MM.1S (cell line): ENCODE results near the gene ADAMTS19.

Experiments used
- CTCF ChIP-seq: fragments of 300-600 bp; sonication (generic); IDR thresholded peaks from 2 replicates; pipeline ENCODE4 v1.5.1; 2016; ENCODE audit warnings: antibody characterized with exemption, low read length, mixed read lengths
- EZH2 ChIP-seq: fragments of 300-600 bp; sonication (generic); optimal IDR thresholded peaks from 2 replicates; pipeline ENCODE3; 2017; ENCODE audit warnings: low read depth, mild to moderate bottlenecking, antibody characterized with exemption, low read length, mixed read lengths
- EZH2phosphoT487 ChIP-seq: fragments of 300-600 bp; sonication (generic); IDR thresholded peaks from 2 replicates; pipeline ENCODE4 v1.6.1; 2018; ENCODE audit warnings: antibody characterized with exemption, low read length

DNA sequence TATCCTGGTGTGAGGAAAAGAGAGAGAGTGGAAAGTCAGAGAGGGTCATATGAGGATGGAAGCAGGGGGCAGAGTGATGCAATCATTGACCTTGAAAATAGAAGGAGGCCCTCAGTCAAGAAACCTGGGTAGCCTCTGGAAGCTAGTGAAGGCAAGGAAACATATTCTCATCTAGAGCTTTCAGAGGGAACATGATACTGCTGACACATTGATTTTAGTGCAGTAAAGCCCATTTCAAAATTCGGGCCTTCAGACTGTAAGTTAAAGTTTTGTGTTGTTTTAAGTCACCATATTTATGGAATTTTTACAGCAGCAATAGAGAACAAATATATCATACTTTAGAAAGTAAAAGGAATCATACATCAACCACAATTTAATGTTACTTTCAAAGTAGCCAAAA is 87.0 kb downstream of the ADAMTS19 start:
- TF ChIP-seq CTCF (no peak), EZH2 (no peak), EZH2phosphoT487 (no peak)
